IPS-18c (cell line): ENCODE results near the gene C1QTNF4.
A peak's percentile ranks its signal among the peaks of the same experiment; 100 is the strongest.

Experiments used
- H3K4me3 ChIP-seq: 2 replicates; pipeline ENCODE4 v1.7.0; 2013; ENCODE audit warnings: low read depth, mild to moderate bottlenecking, low read length, moderate library complexity; ENCODE audit not compliant: insufficient read depth
- H3K9me3 ChIP-seq: one replicate; pipeline ENCODE4 v1.6.1; 2013; ENCODE audit warnings: mild to moderate bottlenecking, low read length, moderate library complexity; ENCODE audit not compliant: control insufficient read depth, insufficient read depth

Gene C1QTNF4

GRCh38 chr11:47603295-47603694 is 9.1 kb upstream of the C1QTNF4 start:
- Histone ChIP-seq H3K9me3 (no peaks in the 10 kb centered on the region), H3K4me3 (no peak overlapping the region)

GRCh38 chr11:47599902-47600301 is 5.7 kb upstream of the C1QTNF4 start:
- Histone ChIP-seq H3K4me3 (no peak overlapping the region), H3K9me3 (no peaks in the 10 kb centered on the region)

GRCh38 chr11:47595967-47596366 is 1.8 kb upstream of the C1QTNF4 start:
- no peaks in the 10 kb centered on the region for H3K9me3 ChIP-seq

GRCh38 chr11:47595029-47595428 is 818 bp upstream of the C1QTNF4 start:
- H3K9me3 ChIP-seq: no peaks in the 10 kb centered on the region

More at GRCh38 chr11:47595967-47596366, 1.8 kb upstream of the C1QTNF4 start:
- no peak overlapping the region for H3K4me3 ChIP-seq

GRCh38 chr11:47593492-47593933 is 698 bp downstream of the C1QTNF4 start:
- Histone ChIP-seq H3K9me3 (no peaks in the 10 kb centered on the region), H3K4me3 (peak overlapping the region; percentile 84)

More at GRCh38 chr11:47595029-47595428, 818 bp upstream of the C1QTNF4 start:
- H3K4me3 ChIP-seq: no peak overlapping the region

- no peaks in the 10 kb centered on the region for H3K9me3 ChIP-seq
- H3K4me3 ChIP-seq: no peak overlapping the region
Measured at GRCh38 chr11:47592970-47593369, 1.2 kb downstream of the C1QTNF4 start.

- no peaks in the 10 kb centered on the region for H3K9me3 ChIP-seq
- no peak overlapping the region for H3K4me3 ChIP-seq
Measured at GRCh38 chr11:47592251-47592650, 2.0 kb downstream of the C1QTNF4 start.

- Histone ChIP-seq H3K4me3 (no peak overlapping the region), H3K9me3 (no peaks in the 10 kb centered on the region)
Measured at GRCh38 chr11:47591764-47592163, 2.4 kb downstream of the C1QTNF4 start.

- no peaks in the 10 kb centered on the region for H3K9me3 ChIP-seq
- H3K4me3 ChIP-seq: no peak overlapping the region
Measured at GRCh38 chr11:47589977-47590861, 4.0 kb downstream of the C1QTNF4 start.

GRCh38 chr11:47589584-47589976 is 4.6 kb downstream of the C1QTNF4 start:
- Histone ChIP-seq H3K9me3 (no peaks in the 10 kb centered on the region), H3K4me3 (no peak overlapping the region)

- H3K4me3 ChIP-seq: no peak overlapping the region
- H3K9me3 ChIP-seq: no peaks in the 10 kb centered on the region
Measured at GRCh38 chr11:47589118-47589517, 5.1 kb downstream of the C1QTNF4 start.

GRCh38 chr11:47587723-47588326 is 6.4 kb downstream of the C1QTNF4 start:
- Histone ChIP-seq H3K4me3 (no peak overlapping the region), H3K9me3 (no peaks in the 10 kb centered on the region)

GRCh38 chr11:47587039-47587716 is 7.0 kb downstream of the C1QTNF4 start:
- no peaks in the 10 kb centered on the region for H3K9me3 ChIP-seq
- no peak overlapping the region for H3K4me3 ChIP-seq

- Histone ChIP-seq H3K4me3 (no peak within 1 kb of the TSS), H3K9me3 (no peaks in the 10 kb centered on the region)
Measured at GRCh38 chr11:47586098-47586855, 7.9 kb downstream of the C1QTNF4 start, which contains the start of gene FAM180B. FAM180B (plus strand) TSS chr11:47586678; CDS start chr11:47586769, 91 bp downstream.

- Histone ChIP-seq H3K4me3 (no peak overlapping the region), H3K9me3 (peaks cover 3% of the 10 kb centered on the region)
Measured at GRCh38 chr11:47583844-47584243, 10.4 kb downstream of the C1QTNF4 start.

GRCh38 chr11:47578524-47579494 is 15.4 kb downstream of the C1QTNF4 start, which contains the start of the genes KBTBD4 and NDUFS3:
KBTBD4 (minus strand) TSS chr11:47578970; CDS start chr11:47578951, 19 bp downstream.
NDUFS3 (plus strand) TSS chr11:47579074; CDS start chr11:47579092, 18 bp downstream.
- Histone ChIP-seq H3K4me3 (peak within 1 kb of the TSS; percentile 95), H3K9me3 (peaks cover 5% of the 10 kb centered on the region)
